ENCODE results near the gene MAD2L2.

The MAD2L2 gene

DNA sequence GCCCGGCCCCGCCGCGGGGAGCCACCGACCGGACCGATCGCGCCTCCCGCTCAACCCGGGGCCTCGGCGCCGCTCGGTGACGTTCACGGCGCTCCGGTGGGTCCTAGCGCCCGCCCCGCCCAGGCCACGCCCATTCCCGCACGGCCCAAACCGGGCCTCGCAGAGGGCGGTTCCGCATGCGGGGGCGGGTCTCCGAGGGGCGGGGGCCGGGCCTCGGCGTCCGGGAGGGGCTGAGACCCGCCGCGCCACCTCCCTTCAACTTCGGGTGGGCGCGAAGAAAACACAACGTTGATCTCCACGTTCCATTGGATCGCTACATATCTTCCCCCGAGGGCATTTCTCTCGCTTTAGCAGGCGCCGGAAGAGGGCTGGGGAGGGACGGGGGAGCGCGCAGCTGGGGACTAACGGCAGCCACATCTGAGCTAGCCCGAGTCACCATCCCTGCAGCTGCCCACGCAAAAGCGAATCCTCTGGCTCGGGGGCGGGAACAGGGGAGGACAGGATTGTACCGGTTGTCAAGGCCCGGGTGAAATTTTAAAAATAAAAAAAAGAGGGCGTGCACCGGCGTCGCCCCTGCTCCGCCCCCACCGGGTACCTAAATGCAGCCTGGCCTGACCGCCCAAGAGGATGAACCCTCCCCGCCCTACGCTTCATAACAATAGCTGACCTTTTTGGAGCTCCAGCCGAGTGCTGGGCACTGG lies at the start of gene MAD2L2:
MAD2L2 (minus strand) TSS at position 78 of the 701 bp plus-strand sequence. CDS start 547 bp downstream, outside the sequence.
- DNase-seq (ENCODE audit: low read depth in 2 of 2, low spot score in 1 of 2): peak; percentile 72 to 81

DNA sequence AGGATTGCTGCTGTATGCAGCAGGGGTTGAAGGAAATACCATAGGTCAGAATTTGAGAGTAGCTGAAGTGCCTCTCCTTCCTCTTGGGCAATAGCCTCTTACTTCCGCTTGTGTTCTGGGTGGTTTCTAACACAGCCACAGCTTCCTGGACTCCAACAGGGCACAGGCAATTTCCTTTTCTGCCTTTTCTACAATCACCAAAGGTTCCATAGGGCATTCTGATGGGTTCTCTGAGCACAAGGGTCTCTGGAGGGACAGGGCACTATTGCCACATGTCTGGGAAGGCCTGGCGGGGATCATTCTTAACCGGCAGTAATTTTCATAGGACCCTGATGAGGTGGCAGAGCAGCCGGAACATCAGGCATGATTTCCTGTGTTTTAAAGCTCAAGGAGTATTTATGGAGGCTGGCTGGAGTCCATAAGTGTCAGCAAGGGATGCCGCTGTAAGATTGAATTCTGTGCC lies 49.5 kb upstream of the MAD2L2 start:
- no peak for DNase-seq (ENCODE audit: low read depth in 2 of 2, low spot score in 1 of 2)

- no peak for DNase-seq (ENCODE audit: low read depth in 2 of 2, low spot score in 1 of 2)
Measured at GRCh38 chr1:11729498-11730428, 48.8 kb upstream of the MAD2L2 start.

- DNase-seq (ENCODE audit: low read depth in 2 of 2, low spot score in 1 of 2): no peak
Measured at GRCh38 chr1:11729155-11729497, 48.2 kb upstream of the MAD2L2 start.

DNA sequence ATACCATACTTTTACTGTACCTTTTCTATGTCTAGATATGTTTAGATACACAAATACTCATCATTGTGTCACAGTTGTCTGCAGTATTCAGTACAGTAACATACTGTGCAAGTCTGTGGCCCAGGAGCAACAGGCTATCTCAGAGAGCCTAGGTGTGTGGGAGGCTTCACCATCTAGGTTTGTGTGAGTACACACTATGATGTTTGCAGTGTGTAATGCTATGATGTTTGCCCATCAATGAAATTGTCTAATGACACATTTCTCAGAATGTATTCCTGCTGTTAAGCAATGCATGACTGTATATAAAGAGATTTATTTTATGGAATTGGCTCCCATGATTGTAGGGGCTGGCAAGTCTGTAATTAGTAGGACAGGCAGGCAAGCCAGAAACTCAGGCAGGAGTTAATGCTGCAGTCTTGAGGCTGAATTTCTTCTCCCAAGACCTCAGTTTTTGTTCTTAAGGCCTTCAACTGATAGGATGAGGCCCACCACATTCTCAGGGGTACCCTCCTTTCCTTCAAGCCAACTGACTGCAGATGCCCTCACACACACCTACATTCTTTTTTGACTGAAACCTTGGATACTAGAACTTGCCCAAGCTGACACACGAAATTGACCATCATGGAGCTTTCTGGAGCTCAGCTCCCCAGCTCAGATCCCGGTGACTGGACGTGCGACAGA lies 47.3 kb upstream of the MAD2L2 start:
- DNase-seq (ENCODE audit: low read depth in 2 of 2, low spot score in 1 of 2): no peak

DNA sequence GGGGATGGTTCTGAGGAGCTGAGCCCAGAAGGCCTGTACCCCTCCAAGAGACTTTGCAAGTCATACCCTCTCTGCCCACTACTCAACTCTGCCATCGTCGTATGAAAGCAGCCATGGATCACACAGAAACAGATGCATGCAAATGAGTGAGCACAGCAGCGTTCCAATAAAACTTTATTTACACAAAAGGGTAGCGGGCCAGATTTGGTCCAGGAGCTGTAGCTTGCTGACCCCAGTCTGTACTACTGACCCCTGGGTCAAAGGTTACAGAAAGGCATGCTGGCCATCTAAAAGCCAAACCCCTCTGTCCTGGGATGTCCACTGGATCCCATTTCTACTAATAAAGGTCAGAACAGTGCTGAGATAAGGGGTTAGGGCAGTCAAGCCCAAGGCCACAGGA lies 46.2 kb upstream of the MAD2L2 start:
- no peak for DNase-seq (ENCODE audit: low read depth in 2 of 2, low spot score in 1 of 2)

GRCh38 chr1:11725616-11726015 lies 44.7 kb upstream of the MAD2L2 start:
- no peak for DNase-seq (ENCODE audit: low read depth in 2 of 2, low spot score in 1 of 2)

- DNase-seq (ENCODE audit: low read depth in 2 of 2, low spot score in 1 of 2): no peak
Measured at GRCh38 chr1:11722538-11722937, 41.6 kb upstream of the MAD2L2 start.

DNA sequence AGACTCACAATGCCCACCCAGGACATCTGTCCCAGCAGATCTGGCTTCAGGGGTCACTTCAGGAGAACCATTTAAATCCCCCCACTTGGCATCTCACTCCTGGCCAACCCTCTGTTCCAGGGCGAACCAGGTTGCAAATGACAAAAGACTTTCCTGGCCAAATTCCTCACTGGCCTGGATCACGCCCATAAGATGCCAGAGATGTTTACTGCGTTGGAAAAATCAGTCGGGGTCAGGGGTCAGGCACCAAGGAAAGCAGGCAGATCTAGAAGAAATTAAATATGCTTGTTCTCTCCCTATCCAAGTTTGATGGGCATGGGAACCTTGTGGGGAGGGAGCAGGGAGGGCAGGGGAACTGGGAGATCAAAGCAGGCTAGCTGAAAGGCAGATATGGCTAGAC lies 40.4 kb upstream of the MAD2L2 start:
- DNase-seq (ENCODE audit: low read depth in 2 of 2, low spot score in 1 of 2): no peak

DNA sequence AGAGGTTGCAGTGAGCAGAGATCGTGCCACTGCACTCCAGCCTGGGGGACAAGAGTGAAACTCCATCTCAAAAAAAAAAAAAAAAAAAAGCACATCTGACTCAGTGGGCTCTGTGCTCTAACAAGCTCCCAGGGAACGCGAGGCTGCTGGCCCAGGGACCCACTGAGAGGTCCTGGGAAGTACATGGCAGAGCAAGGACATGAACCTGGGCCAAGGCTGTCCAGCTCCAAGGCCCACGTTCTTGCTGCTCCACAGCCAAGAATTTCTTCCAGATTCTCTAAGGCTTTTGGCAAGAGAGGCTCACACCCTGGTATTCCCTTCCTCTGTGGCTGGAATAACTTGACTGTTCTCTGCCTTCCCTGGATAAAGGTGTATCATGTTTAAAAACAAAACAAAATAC lies 39.6 kb upstream of the MAD2L2 start:
- no peak for DNase-seq (ENCODE audit: low read depth in 2 of 2, low spot score in 1 of 2)

DNA sequence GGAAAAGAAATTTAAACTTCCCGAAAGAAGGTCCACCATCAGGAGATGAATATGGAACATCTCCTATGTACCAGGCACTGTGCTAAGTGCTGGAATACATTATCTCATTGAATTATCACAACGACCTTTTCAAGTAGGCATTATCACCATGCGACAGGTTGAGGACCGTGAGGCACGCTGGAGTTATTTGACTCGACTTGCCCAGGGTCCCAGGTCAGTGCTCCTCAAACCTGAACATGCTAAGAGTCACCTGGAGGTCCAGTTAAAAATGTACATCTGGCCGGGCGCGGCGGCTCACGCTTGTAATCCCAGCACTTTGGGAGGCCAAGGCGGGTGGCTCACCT lies 39.1 kb upstream of the MAD2L2 start:
- DNase-seq (ENCODE audit: low read depth in 2 of 2, low spot score in 1 of 2): no peak

GRCh38 chr1:11719313-11720032 lies 38.5 kb upstream of the MAD2L2 start:
- peak; percentile 75 to 88 for DNase-seq (ENCODE audit: low read depth in 2 of 2, low spot score in 1 of 2)

GRCh38 chr1:11714831-11715575 lies 34.1 kb upstream of the MAD2L2 start:
- DNase-seq (ENCODE audit: low read depth in 2 of 2, low spot score in 1 of 2): no peak

- no peak for DNase-seq (ENCODE audit: low read depth in 2 of 2, low spot score in 1 of 2)
Measured at GRCh38 chr1:11713095-11713494, 32.1 kb upstream of the MAD2L2 start.

GRCh38 chr1:11712285-11712684 lies 31.3 kb upstream of the MAD2L2 start:
- no peak for DNase-seq (ENCODE audit: low read depth in 2 of 2, low spot score in 1 of 2)

GRCh38 chr1:11711490-11711889 lies 30.5 kb upstream of the MAD2L2 start:
- DNase-seq (ENCODE audit: low read depth in 2 of 2, low spot score in 1 of 2): no peak

GRCh38 chr1:11708554-11709350 lies 27.8 kb upstream of the MAD2L2 start:
- no peak for DNase-seq (ENCODE audit: low read depth in 2 of 2, low spot score in 1 of 2)

DNA sequence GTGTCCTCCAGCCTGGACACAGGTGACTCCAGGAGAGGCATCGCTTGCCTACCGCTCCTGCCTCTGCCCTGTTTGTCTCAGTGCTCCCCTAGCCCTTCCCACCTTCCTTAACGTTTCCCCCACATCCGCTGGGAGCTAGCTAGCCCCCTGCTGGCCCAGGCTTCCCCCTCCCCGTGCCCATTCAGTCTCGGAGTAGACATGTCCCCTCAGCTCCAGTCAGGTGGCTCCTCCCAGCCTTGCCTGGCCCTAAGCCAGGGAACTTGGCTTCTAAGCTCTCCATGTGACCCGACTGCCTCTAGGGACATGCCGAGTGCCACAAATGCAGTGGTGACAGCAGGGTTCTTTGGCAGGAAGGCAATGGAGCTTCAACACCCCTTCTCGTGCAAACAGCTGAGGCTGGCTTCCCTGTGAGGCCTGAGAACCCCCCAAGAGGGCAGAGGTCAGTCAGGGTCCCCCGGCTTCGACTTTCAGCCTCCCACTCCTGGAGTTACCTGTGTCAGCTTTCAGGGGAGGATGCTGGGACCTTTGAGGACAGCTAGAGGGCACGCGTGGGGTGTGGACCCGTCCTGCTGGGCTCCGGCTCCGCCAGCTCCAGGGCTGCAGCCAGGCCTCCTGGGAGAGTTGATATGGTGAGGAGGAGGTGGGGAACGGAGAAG lies 26.8 kb upstream of the MAD2L2 start:
- DNase-seq (ENCODE audit: low read depth in 2 of 2, low spot score in 1 of 2): no peak

DNA sequence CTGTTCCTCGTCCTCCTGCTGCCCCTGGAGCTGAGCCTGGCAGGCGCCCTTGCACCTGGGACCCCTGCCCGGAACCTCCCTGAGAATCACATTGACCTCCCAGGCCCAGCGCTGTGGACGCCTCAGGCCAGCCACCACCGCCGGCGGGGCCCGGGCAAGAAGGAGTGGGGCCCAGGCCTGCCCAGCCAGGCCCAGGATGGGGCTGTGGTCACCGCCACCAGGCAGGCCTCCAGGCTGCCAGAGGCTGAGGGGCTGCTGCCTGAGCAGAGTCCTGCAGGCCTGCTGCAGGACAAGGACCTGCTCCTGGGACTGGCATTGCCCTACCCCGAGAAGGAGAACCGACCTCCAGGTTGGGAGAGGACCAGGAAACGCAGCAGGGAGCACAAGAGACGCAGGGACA lies 25.3 kb upstream of the MAD2L2 start:
- DNase-seq (ENCODE audit: low read depth in 2 of 2, low spot score in 1 of 2): no peak
